ENCODE measurements around the gene CBX1. TPM values are rescaled to one million over a fixed set of nuclear protein-coding genes. Genes with fewer than 3 reads are reported as not detected.
A peak's percentile ranks its signal among the peaks of the same experiment; 100 is the strongest.

Gene CBX1
- total and polyA plus RNA-seq, 5 donors from 2014 or later = 13.9 to 22.7 (median 16.2) TPM

DNA sequence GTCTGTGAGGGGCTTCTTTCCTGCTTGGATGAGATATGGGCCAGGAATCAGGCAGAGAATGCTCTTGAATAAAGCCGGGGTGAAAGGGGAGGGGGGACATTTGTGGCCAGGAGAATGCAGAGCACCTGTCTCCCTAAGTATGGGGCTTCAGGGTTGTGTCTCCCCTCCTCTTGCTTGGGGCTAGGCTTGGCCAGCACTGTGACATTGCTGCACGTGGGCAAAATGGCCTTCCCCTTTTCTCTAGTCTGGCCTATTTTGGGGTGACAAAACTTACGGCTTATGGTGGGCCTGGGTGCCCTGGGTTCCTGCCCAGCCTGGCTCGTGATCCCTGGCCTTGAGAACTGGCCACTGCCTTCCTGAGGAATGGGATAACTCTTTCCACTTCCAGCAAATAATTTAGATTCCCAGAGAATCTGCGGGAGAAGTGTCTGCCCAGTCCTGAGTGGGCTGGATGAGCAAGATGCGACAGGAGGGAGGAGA, 47.5 kb downstream of the CBX1 start:
- DNase-seq (no peak), ATAC-seq (ENCODE audit: low read depth in 2 of 2) (no peak)
- peaks cover 37% of the 10 kb centered on the region for H3K36me3 Mint-ChIP-seq
- no peaks in the 10 kb centered on the region for H3K27me3 Mint-ChIP-seq
- Histone ChIP-seq H3K27me3 (ENCODE audit: control insufficient read depth, insufficient read depth, low read length) (no peaks in the 10 kb centered on the region), H3K4me1 (ENCODE audit: control insufficient read depth, insufficient read depth, low read length, poor library complexity, severe bottlenecking) (peaks cover 41% of the 10 kb centered on the region), H3K9me3 (ENCODE audit: control insufficient read depth in 2 of 2, low read length in 2 of 2) (no peaks in the 10 kb centered on the region), H3K27ac (ENCODE audit: insufficient read depth, low read length, poor library complexity, severe bottlenecking) (no peak overlapping the region), H3K4me3 (ENCODE audit: low read depth, low read length) (no peak overlapping the region), H3K36me3 (ENCODE audit: control insufficient read depth, insufficient read depth, low read length) (peaks cover 55% of the 10 kb centered on the region)
- H3K9me3 Mint-ChIP-seq = no peaks in the 10 kb centered on the region
- H3K4me3 Mint-ChIP-seq = no peak overlapping the region
- H3K27ac Mint-ChIP-seq = no peak overlapping the region
- H3K4me1 Mint-ChIP-seq = peaks cover 5 to 67% (median 43%) of the 10 kb centered on the region in 4 donors

DNA sequence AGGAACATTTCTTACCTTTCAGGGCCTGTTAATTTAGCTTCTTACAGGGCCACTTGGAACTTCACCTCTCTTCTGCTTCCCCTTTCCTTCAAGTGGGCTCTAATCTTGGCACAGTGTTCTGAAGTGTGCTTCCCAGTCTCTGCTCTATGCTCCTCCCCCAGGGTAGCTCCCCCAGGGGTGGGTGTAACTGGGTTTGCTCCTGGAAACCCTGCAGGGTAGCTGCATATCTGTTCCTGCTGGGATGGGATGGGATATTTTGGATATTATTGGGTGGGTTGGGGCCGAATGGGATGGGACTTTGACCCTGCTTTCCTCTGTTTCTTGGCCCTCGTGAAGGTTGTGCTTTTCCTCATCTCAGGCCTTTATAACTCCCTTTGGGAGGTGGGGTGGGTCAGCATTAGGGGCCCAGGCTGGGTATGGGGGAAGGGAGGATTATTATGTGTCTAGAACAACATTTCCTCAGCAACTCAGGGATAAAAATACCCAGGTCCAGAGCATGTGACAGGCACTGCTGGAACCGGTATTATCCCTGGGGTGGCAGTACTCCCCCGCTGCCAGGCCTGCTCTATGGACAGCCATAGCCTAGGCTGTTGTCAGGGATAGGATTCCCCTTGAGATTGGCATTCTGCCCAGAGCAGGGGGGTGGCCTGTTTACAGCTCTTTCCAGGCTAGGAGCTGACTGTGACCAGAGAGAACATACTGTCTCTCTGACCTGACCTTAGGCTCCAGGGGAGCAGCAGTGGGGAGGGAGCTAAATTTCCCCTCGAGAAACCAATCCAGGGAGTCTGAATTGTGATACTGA, 48.1 kb downstream of the CBX1 start:
- Histone ChIP-seq H3K27me3 (ENCODE audit: control insufficient read depth, insufficient read depth, low read length) (no peaks in the 10 kb centered on the region), H3K36me3 (ENCODE audit: control insufficient read depth, insufficient read depth, low read length) (peaks cover 48% of the 10 kb centered on the region), H3K4me1 (ENCODE audit: control insufficient read depth, insufficient read depth, low read length, poor library complexity, severe bottlenecking) (peaks cover 41% of the 10 kb centered on the region), H3K27ac (ENCODE audit: insufficient read depth, low read length, poor library complexity, severe bottlenecking) (no peak overlapping the region), H3K9me3 (ENCODE audit: control insufficient read depth in 2 of 2, low read length in 2 of 2) (no peaks in the 10 kb centered on the region), H3K4me3 (ENCODE audit: low read depth, low read length) (no peak overlapping the region)
- peak overlapping the region in 1 of 4 donors; percentile 52 for H3K4me3 Mint-ChIP-seq
- no peak for DNase-seq
- peaks cover 32% of the 10 kb centered on the region for H3K36me3 Mint-ChIP-seq
- H3K27me3 Mint-ChIP-seq = no peaks in the 10 kb centered on the region
- H3K9me3 Mint-ChIP-seq = no peaks in the 10 kb centered on the region
- peak overlapping the region in 1 of 3 donors; percentile 28 for H3K27ac Mint-ChIP-seq
- ATAC-seq (ENCODE audit: low read depth in 2 of 2) = no peak
- H3K4me1 Mint-ChIP-seq = peaks cover 5 to 68% (median 44%) of the 10 kb centered on the region in 4 donors

DNA sequence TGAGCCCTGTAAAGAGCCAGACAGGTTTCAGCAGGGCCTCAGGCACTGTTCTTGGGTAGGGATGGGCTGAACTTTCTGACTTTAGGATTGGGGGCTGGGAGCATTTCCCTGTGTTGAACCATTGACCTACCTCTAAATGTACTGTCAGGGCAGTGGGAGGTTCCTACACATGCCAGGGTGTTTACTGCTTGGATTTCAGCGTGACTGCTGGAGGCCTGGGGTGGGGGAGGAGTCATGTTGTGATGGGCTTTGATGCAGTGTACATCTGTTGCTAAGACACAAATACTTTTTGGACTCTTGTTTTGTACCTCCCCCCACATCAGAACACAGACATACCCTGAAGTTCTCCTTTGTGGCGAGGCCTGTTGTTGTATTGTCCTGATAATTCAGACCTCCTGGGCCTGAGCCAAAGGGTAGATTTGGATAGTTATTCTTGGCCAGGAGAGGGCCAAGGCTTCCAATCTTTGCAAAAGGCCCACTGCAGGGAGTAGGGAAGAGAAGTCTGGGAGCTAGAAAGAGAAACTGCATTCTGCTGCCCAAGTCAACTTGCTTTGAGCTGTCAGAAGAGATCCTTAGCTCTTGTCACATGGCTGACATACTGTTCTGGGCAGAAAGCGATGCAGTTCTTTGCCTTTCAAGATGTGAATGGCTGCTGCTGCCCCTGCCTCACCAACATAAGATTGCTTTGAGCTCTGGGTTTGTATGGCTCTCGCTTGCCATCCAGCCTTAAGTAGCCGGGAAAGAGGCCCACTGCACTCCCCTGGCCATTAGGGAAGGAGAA, 49.4 kb downstream of the CBX1 start:
- Histone ChIP-seq H3K27ac (ENCODE audit: insufficient read depth, low read length, poor library complexity, severe bottlenecking) (no peak overlapping the region), H3K9me3 (ENCODE audit: control insufficient read depth in 2 of 2, low read length in 2 of 2) (no peaks in the 10 kb centered on the region), H3K27me3 (ENCODE audit: control insufficient read depth, insufficient read depth, low read length) (no peaks in the 10 kb centered on the region), H3K4me3 (ENCODE audit: low read depth, low read length) (no peak overlapping the region), H3K4me1 (ENCODE audit: control insufficient read depth, insufficient read depth, low read length, poor library complexity, severe bottlenecking) (peaks cover 46% of the 10 kb centered on the region), H3K36me3 (ENCODE audit: control insufficient read depth, insufficient read depth, low read length) (peaks cover 35% of the 10 kb centered on the region)
- DNase-seq (no peak), ATAC-seq (ENCODE audit: low read depth in 2 of 2) (no peak)
- Mint-ChIP-seq H3K27me3 (peaks cover 4% of the 10 kb centered on the region), H3K4me1 (peaks cover 10 to 78% (median 48%) of the 10 kb centered on the region in 4 donors), H3K36me3 (peaks cover 27% of the 10 kb centered on the region), H3K4me3 (peak overlapping the region in 2 of 4 donors; percentile 7 to 38), H3K27ac (peak overlapping the region in 2 of 3 donors; percentile 28 to 83), H3K9me3 (no peaks in the 10 kb centered on the region)

DNA sequence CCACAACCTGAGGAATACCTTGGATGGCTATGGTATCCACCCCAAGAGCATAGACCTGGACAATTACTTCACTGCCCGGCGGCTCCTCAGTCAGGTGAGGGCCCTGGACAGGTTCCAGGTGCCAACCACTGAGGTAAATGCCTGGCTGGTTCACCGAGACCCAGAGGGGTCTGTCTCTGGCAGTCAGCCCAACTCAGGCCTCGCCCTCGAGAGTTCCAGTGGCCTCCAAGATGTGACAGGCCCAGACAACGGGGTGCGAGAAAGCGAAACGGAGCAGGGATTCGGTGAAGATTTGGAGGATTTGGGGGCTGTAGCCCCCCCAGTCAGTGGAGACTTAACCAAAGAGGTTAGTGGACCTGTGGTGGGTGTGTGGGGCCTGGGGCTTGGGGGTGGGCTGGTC, 50.0 kb downstream of the CBX1 start:
- peaks cover 29% of the 10 kb centered on the region for H3K36me3 ChIP-seq (ENCODE audit: control insufficient read depth, insufficient read depth, low read length)
- H3K4me3 Mint-ChIP-seq = peak overlapping the region in 2 of 4 donors; percentile 7 to 43

DNA sequence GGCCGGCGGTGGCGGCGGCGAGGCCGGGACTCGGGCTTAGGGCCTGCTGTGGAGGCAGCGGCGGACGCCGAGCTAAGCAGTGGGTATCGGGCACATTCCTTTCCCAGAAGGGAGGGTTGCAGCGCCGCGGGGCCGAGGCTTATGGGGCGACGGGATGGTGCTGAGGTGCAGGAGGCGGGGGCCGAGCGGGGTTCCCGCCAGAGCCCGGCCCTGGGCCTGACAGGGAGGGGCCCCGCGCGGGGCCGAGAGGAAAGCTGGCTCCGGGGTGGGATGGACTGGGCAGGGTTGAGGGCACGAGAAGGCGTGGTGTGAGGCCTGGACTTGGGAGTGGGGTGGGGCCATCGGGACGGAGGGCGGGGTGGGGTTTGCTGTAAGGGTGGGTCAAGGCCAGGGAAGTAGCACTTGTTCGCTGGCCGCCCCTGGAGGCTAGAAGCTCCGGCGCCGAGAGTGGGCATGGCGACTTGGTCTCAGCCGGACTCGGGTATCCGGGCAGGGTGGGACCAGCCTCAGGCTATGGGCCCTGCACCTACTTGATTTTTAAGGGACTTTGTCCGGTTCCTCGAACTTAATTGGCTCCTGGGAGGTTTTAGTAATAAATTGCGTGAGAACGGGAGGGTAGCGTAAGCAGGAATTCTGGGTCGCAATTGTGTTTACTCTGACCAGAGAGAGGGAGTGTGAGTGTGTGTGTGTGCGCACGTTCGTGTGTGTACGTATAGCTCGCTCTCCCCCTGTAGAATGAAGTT, 52.7 kb downstream of the CBX1 start:
- Mint-ChIP-seq H3K27ac (peak overlapping the region in 2 of 3 donors; percentile 95 to 96), H3K27me3 (peaks cover 4% of the 10 kb centered on the region), H3K4me3 (peak overlapping the region; percentile 93 to 94 (median 94)), H3K4me1 (peaks cover 18 to 69% (median 44%) of the 10 kb centered on the region in 4 donors), H3K36me3 (peaks cover 14% of the 10 kb centered on the region), H3K9me3 (no peaks in the 10 kb centered on the region)
- Histone ChIP-seq H3K4me3 (ENCODE audit: low read depth, low read length) (peak overlapping the region; percentile 88), H3K4me1 (ENCODE audit: control insufficient read depth, insufficient read depth, low read length, poor library complexity, severe bottlenecking) (peaks cover 53% of the 10 kb centered on the region), H3K27ac (ENCODE audit: insufficient read depth, low read length, poor library complexity, severe bottlenecking) (peak overlapping the region; percentile 83), H3K27me3 (ENCODE audit: control insufficient read depth, insufficient read depth, low read length) (no peaks in the 10 kb centered on the region), H3K36me3 (ENCODE audit: control insufficient read depth, insufficient read depth, low read length) (peaks cover 22% of the 10 kb centered on the region), H3K9me3 (ENCODE audit: control insufficient read depth in 2 of 2, low read length in 2 of 2) (no peaks in the 10 kb centered on the region)
- ATAC-seq (ENCODE audit: low read depth in 2 of 2) (peak; percentile 1 to 2), DNase-seq (peak in 2 of 3 donors; percentile 24 to 54)

More for the DNA sequence above, 50.0 kb downstream of the CBX1 start:
- H3K27ac ChIP-seq (ENCODE audit: insufficient read depth, low read length, poor library complexity, severe bottlenecking) = no peak overlapping the region
- Mint-ChIP-seq H3K27me3 (peaks cover 4% of the 10 kb centered on the region), H3K36me3 (peaks cover 23% of the 10 kb centered on the region), H3K4me1 (peaks cover 14 to 79% (median 47%) of the 10 kb centered on the region in 4 donors), H3K9me3 (no peaks in the 10 kb centered on the region), H3K27ac (peak overlapping the region in 1 of 3 donors; percentile 83)
- H3K9me3 ChIP-seq (ENCODE audit: control insufficient read depth in 2 of 2, low read length in 2 of 2) = no peaks in the 10 kb centered on the region
- H3K4me3 ChIP-seq (ENCODE audit: low read depth, low read length) = no peak overlapping the region
- H3K27me3 ChIP-seq (ENCODE audit: control insufficient read depth, insufficient read depth, low read length) = no peaks in the 10 kb centered on the region
- peaks cover 52% of the 10 kb centered on the region for H3K4me1 ChIP-seq (ENCODE audit: control insufficient read depth, insufficient read depth, low read length, poor library complexity, severe bottlenecking)
- ATAC-seq (ENCODE audit: low read depth in 2 of 2) = no peak
- DNase-seq = no peak

DNA sequence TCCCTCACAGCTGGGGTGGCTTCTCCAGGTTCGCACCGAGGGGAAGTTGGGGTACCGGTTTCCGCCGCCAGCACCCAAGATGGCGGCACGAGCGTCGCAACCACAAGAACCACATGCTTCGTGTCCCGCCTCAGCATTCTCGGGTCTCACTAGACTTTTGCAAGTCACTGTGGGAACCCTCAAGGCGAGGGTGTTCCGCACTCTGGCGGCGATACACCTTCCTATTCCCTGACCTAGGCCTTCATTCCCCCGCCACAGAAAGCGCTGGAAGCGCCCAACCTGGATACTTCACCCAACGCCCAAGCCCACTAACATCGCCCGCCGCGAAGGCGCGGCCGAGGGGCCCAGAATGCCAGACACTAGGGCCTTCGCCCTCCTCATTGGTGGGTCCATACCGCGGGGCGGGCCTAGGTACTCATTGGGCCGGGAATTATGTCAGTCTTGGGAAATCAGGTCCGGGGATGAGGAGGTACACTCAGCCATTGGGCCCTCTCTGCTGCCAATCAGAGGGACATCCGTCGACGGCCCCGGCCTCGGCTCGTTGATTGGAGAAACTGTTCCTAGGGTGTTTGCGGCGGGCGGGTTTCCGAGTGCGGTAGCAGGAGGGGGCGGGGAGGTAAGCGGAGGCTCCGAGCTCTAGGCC, 53.4 kb downstream of the CBX1 start, which contains the start of gene NFE2L1:
NFE2L1 (plus strand) TSS at position 619 of the 643 bp plus-strand sequence. CDS start 2,760 bp downstream, outside the sequence.
- Mint-ChIP-seq H3K9me3 (no peaks in the 10 kb centered on the region), H3K36me3 (peaks cover 14% of the 10 kb centered on the region), H3K27ac (peak within 1 kb of the TSS; percentile 95 to 100 (median 96)), H3K27me3 (peaks cover 4% of the 10 kb centered on the region), H3K4me1 (peaks cover 18 to 62% (median 42%) of the 10 kb centered on the region in 4 donors), H3K4me3 (peak within 1 kb of the TSS; percentile 93 to 94 (median 94))
- ATAC-seq (ENCODE audit: low read depth in 2 of 2) (peak; percentile 97 to 98), DNase-seq (peak; percentile 97 to 100 (median 98))
- H3K4me1 ChIP-seq (ENCODE audit: control insufficient read depth, insufficient read depth, low read length, poor library complexity, severe bottlenecking) = peaks cover 46% of the 10 kb centered on the region
- H3K27me3 ChIP-seq (ENCODE audit: control insufficient read depth, insufficient read depth, low read length) = no peaks in the 10 kb centered on the region
- peak within 1 kb of the TSS; percentile 88 for H3K4me3 ChIP-seq (ENCODE audit: low read depth, low read length)
- no peaks in the 10 kb centered on the region for H3K9me3 ChIP-seq (ENCODE audit: control insufficient read depth in 2 of 2, low read length in 2 of 2)
- peaks cover 22% of the 10 kb centered on the region for H3K36me3 ChIP-seq (ENCODE audit: control insufficient read depth, insufficient read depth, low read length)
- peak within 1 kb of the TSS; percentile 83 for H3K27ac ChIP-seq (ENCODE audit: insufficient read depth, low read length, poor library complexity, severe bottlenecking)

All from CD4-positive, CD25-positive, alpha-beta regulatory T cell (primary cell).